Keratinocyte (primary cell): Measurements from ENCODE around the gene MAEA. TPM values are rescaled to one million over a fixed set of nuclear protein-coding genes. Genes with fewer than 3 reads are reported as not detected.

Experiments used
- DNase-seq: peaks from one replicate; pipeline ENCODE4 v3.0.0-alpha.2; 2011; ENCODE audit warnings: low read depth, missing footprints, low spot score
- FAIRE-seq: peaks from 2 replicates; lab custom pipeline; 2011; peaks lifted over from hg19 to GRCh38; lab: Jason Lieb, UNC
- H2AFZ ChIP-seq: 2 replicates; pipeline ENCODE4 v1.6.0; 2012; ENCODE audit warnings: low read length, control low read depth, inconsistent platforms; ENCODE audit not compliant: control insufficient read depth
- H3K27ac ChIP-seq: 2 replicates; pipeline ENCODE4 v1.5.1; 2011; ENCODE audit warnings: low read length; ENCODE audit not compliant: control insufficient read depth, insufficient read depth
- H3K27me3 ChIP-seq: 3 replicates; pipeline ENCODE4 v1.6.0; 2011; ENCODE audit warnings: low read length; ENCODE audit not compliant: control insufficient read depth, insufficient read depth; ENCODE audit errors: extremely low read depth
- H3K36me3 ChIP-seq, 2 experiments: 2 replicates in 1 of 2; 3 replicates in 1 of 2; pipeline ENCODE4 v1.5.1; 2011; ENCODE audit warnings: low read length in 2 of 2, mild to moderate bottlenecking in 1 of 2; ENCODE audit not compliant: control insufficient read depth in 2 of 2, insufficient read depth in 2 of 2; ENCODE audit errors: extremely low read depth in 1 of 2
- H3K4me1 ChIP-seq: 3 replicates; pipeline ENCODE4 v1.5.1; 2011; ENCODE audit warnings: low read length; ENCODE audit not compliant: control insufficient read depth, insufficient read depth; ENCODE audit errors: extremely low read depth
- H3K4me2 ChIP-seq: 3 replicates; pipeline ENCODE4 v1.6.0; 2011; ENCODE audit warnings: low read depth, low read length; ENCODE audit not compliant: control insufficient read depth, insufficient read depth; ENCODE audit errors: extremely low read depth
- H3K4me3 ChIP-seq, 3 experiments: fragments of 200-600 bp in 1 of 3; sonication (generic) in 1 of 3; 2 replicates in 2 of 3; 3 replicates in 1 of 3; pipeline ENCODE4 v1.5.1; 2011 to 2016; ENCODE audit warnings: low read length in 3 of 3, mild to moderate bottlenecking in 3 of 3, control low read depth in 2 of 3, inconsistent platforms in 1 of 3, low read depth in 1 of 3, mixed read lengths in 1 of 3, mixed run types in 1 of 3, moderate library complexity in 1 of 3; ENCODE audit not compliant: control insufficient read depth in 2 of 3, insufficient read depth in 2 of 3; ENCODE audit errors: extremely low read depth in 1 of 3
- H3K79me2 ChIP-seq: 2 replicates; pipeline ENCODE4 v1.6.0; 2012; ENCODE audit warnings: low read length; ENCODE audit not compliant: control insufficient read depth, insufficient read depth
- H3K9ac ChIP-seq: 3 replicates; pipeline ENCODE4 v1.6.0; 2011; ENCODE audit warnings: low read length; ENCODE audit not compliant: control insufficient read depth, insufficient read depth; ENCODE audit errors: extremely low read depth
- H3K9me1 ChIP-seq: 3 replicates; pipeline ENCODE4 v1.6.0; 2011; ENCODE audit warnings: low read length; ENCODE audit not compliant: control insufficient read depth, insufficient read depth; ENCODE audit errors: extremely low read depth
- H3K9me3 ChIP-seq: 2 replicates; pipeline ENCODE4 v1.5.1; 2012; ENCODE audit warnings: low read depth, low read length; ENCODE audit not compliant: control insufficient read depth
- H4K20me1 ChIP-seq: 3 replicates; pipeline ENCODE4 v1.6.0; 2011; ENCODE audit warnings: low read length; ENCODE audit not compliant: control insufficient read depth, insufficient read depth; ENCODE audit errors: extremely low read depth
- CTCF ChIP-seq, 3 experiments: IDR thresholded peaks in 1 of 3; conservative IDR thresholded peaks in 1 of 3; optimal IDR thresholded peaks in 1 of 3; 2 replicates in 2 of 3; 3 replicates in 1 of 3; pipeline versions ENCODE3 to v1.5.1; 2011; ENCODE audit warnings: low read length in 3 of 3, mild to moderate bottlenecking in 3 of 3, moderate library complexity in 2 of 3, control low read depth in 1 of 3, inconsistent platforms in 1 of 3; ENCODE audit not compliant: insufficient read depth in 2 of 3; ENCODE audit errors: extremely low read depth in 1 of 3
- EZH2 ChIP-seq: IDR thresholded peaks from one replicate; pipeline ENCODE4 v1.6.1; 2012; ENCODE audit warnings: inconsistent platforms, mild to moderate bottlenecking, low read length, moderate library complexity
- dilution Hi-C: fragments of 300-500 bp; cut with MboI; formaldehyde crosslinking; loops from one replicate; pipeline ENCODE4 v1.7.0; 2020; ENCODE audit warnings: low sequenced_read_pairs; ENCODE audit not compliant: extremely low pct_ligation_motif_present
- polyA plus RNA-seq, 5 experiments: library from polyadenylated mRNA; depleted of rRNA in 3 of 5; stranded (reverse) in 3 of 5; stranded (forward) in 1 of 5; unstranded in 1 of 5; fragments of >200 nt; gene quantifications; 1 replicate in 1 of 5; 2 replicates in 3 of 5; 3 replicates in 1 of 5; pipeline versions ENCODE4 v1.2.1 to v1.2.3, GENCODE V29; 2011 to 2012; ENCODE audit warnings: missing spikeins in 2 of 5, low read depth in 1 of 5, low replicate concordance in 1 of 5

MAEA gene
- polyA plus RNA-seq, 1 donor (not counting 4 experiments of a cell fraction or from before 2014, with no cell fraction given) = 89.7 TPM

DNA sequence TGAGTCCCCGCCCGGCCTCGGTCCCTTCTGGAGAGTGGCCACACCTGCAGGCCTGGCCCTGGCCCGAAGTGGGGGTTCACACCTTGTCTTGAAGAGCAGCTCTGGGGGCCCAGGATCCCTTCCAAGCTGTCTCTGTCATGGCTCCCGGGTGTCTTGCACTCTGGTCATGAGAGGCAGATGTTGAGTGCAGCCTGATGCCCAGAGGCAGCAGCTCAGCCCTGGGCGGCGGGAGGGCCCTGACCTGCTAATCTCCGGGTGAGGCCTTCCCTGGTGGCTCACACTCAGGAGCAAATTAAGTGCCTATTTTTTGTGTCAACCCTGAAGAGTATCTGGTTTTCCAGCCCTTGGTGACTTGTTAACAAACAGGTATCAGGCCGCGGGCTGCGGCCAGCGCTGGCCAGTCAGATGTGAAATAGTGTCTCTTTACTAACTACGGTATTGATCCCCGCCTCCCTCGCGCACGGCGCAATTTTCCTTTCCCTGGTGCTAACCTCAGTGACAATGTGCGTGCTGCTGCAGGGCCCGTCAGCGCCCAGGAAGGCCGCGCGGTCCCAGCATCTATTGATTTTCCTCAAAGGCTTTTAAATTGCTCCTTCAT is 92.4 kb downstream of the MAEA start:
- no peak for FAIRE-seq

GRCh38 chr4:1382776-1383727 is 93.4 kb downstream of the MAEA start:
- Histone ChIP-seq H3K27ac (no peak overlapping the region), H3K4me3 (no peak overlapping the region), H3K9me3 (no peaks in the 10 kb centered on the region), H3K36me3 (peaks cover 4 to 23% of the 10 kb centered on the region in 2 experiments), H2AFZ (no peak overlapping the region), H3K9ac (no peak overlapping the region), H3K79me2 (no peaks in the 10 kb centered on the region), H3K27me3 (no peaks in the 10 kb centered on the region), H3K4me1 (no peaks in the 10 kb centered on the region), H3K4me2 (no peak overlapping the region), H3K9me1 (no peaks in the 10 kb centered on the region), H4K20me1 (no peaks in the 10 kb centered on the region)
- dilution Hi-C loops = no loop called here
- FAIRE-seq (no peak), DNase-seq (no peak)
- TF ChIP-seq EZH2 = no peak
- no peak for TF ChIP-seq CTCF (optimal IDR thresholded peaks at IDR 0.05 in 1 of 3, IDR thresholded peaks at IDR 0.05 in 1 of 3, conservative IDR thresholded peaks at IDR 0.05 in 1 of 3; ENCODE audit: extremely low read depth in 1 of 3, insufficient read depth in 2 of 3, low read length in 3 of 3)

More for the DNA sequence above, 92.4 kb downstream of the MAEA start:
- no peaks in the 10 kb centered on the region for H3K9me1 ChIP-seq
- H3K4me1 ChIP-seq = no peaks in the 10 kb centered on the region
- TF ChIP-seq CTCF (optimal IDR thresholded peaks at IDR 0.05 in 1 of 3, IDR thresholded peaks at IDR 0.05 in 1 of 3, conservative IDR thresholded peaks at IDR 0.05 in 1 of 3; ENCODE audit: extremely low read depth in 1 of 3, insufficient read depth in 2 of 3, low read length in 3 of 3) (no peak), EZH2 (no peak)
- H3K9ac ChIP-seq = no peak overlapping the region
- dilution Hi-C loops = no loop called here
- H3K9me3 ChIP-seq = no peaks in the 10 kb centered on the region
- no peak overlapping the region for H3K4me3 ChIP-seq
- no peak for DNase-seq
- peaks cover 4 to 23% of the 10 kb centered on the region in 2 experiments for H3K36me3 ChIP-seq
- H3K79me2 ChIP-seq = no peaks in the 10 kb centered on the region
- no peaks in the 10 kb centered on the region for H3K27me3 ChIP-seq
- no peaks in the 10 kb centered on the region for H4K20me1 ChIP-seq
- H2AFZ ChIP-seq = no peak overlapping the region
- H3K4me2 ChIP-seq = no peak overlapping the region
- H3K27ac ChIP-seq = no peak overlapping the region
